SH-SY5Y (cell line): ENCODE results near the gene ATP9A.

Experiments
- GATA2 ChIP-seq: IDR thresholded peaks from 2 replicates; pipeline ENCODE4 v1.6.1; 2011; ENCODE audit warnings: mild to moderate bottlenecking, low read depth, low read length
- GATA3 ChIP-seq: IDR thresholded peaks from 2 replicates; pipeline ENCODE4 v1.6.1; 2011; ENCODE audit warnings: low read depth, mild to moderate bottlenecking, low read length, moderate library complexity

DNA sequence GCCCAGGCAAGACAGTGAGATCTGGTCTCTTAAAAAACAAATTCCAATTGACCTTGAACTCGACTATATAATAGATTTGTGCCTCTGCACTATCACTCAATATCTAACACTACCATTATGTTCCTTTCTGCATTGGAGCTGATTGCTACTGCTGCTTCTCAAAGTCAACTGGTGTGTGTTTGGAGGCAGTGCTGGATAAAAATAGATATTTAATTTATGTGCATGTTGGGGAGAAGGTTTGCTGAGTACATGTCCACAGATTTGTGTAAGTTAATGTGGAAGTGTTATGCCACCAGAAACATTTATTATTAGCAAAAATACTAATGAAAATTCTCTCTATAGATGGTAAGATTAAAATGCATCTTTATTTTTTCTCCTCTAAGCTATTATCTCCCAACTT, 39.5 kb downstream of the ATP9A start:
- TF ChIP-seq GATA2, result no peak
- no peak for TF ChIP-seq GATA3
